GM21423 (cell line): ENCODE measurements around the gene GJC2.
"Not testable (repeated sequence)": the region's sequence is repeated elsewhere in the genome, so short reads cannot be mapped to it uniquely, and the experiment has no call there.

Experiments
- ATAC-seq: cut with Tn5 transposase; IDR thresholded peaks from one replicate; pipeline ENCODE4 v1.9.1; 2021; ENCODE audit warnings: mild to moderate bottlenecking, moderate library complexity; ENCODE audit not compliant: unreplicated experiment

GJC2 gene

GRCh38 chr1:228170666-228171065 is 20.9 kb downstream of the GJC2 start:
- no peak for ATAC-seq

DNA sequence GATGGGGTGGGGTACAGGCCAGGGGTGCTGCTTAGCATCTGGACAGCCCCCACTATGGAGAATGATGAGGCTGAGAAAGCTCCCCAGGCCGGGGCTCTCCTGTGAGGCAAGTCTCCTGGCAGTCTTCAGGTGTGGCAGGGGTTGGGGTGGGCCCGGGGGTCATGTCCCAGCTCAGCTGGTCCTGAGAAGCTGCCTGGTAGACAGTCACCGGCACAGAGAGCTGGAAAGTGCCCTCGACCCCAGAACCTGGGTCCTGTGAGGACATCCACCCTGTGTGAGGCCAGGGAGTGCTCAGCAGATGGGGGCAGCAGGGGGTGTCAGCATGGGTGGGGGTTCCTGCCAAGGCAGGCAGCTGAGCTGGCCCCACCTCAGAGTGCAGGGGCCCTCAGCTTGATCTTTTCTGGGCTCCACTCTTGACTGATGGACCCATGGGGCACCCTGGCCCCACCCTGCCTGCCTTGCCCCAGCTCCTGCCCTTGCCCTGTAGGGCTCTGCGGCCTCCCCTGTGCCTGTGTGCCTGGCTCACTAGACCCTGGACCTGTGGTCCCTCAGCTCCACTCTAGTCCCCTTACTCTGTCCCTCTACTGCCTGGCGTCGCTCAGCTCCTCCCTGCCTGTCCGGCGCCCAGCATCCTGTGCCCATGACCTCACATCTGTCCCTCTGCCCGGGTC is 21.6 kb downstream of the GJC2 start:
- no peak for ATAC-seq

DNA sequence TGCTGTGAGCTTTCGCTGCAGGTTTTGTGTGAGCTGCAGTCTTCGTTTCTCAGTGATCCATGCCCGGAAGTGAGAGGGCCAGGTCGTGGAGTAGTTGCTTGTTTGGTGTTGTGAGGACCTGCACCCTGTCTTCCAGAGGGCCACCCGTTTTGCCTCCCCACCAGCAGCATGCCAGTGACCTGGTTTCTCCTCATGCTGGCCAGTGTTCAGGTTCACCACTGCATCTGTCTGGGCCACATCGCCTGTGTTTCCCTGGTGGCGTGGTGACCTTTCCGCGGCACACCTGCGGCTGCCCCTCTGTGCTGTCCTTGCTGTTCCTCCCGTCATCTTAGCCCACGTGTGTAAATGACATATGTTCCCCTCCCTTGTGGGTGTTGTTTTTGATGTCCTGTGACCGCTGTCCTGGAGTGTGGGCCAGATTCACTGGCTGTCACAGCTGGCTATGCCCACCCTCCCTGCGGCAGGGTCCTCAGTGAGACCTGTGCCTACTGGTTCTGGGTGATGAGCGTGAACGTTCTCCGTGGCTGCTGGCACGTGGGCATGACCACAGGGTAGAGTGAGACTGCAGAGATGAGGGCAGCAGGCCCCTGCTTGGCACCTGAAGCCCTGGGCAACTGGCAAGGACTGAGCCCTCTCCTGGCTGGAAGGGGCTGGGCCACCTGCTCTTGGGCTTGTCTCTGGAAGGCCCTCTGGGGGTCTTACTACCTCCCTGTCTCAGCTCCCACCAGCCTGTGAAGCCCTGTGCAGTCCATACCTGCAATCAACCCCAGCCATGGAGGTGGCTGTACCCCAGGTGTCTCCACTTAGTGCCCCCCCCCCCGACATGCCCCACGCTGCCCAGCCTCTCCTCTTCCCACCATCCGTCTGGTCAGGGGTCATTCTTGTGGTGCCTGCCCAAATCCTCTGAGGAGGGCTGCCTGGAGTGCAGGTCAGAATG is 23.1 kb downstream of the GJC2 start:
- ATAC-seq, result no peak

GRCh38 chr1:228173528-228174481 is 24.1 kb downstream of the GJC2 start:
- ATAC-seq, result not testable (repeated sequence)

- no peak for ATAC-seq
These were observed 25.0 kb downstream of the GJC2 start for GRCh38 chr1:228174482-228175315.

GRCh38 chr1:228175316-228176023 is 25.7 kb downstream of the GJC2 start:
- ATAC-seq, result no peak

DNA sequence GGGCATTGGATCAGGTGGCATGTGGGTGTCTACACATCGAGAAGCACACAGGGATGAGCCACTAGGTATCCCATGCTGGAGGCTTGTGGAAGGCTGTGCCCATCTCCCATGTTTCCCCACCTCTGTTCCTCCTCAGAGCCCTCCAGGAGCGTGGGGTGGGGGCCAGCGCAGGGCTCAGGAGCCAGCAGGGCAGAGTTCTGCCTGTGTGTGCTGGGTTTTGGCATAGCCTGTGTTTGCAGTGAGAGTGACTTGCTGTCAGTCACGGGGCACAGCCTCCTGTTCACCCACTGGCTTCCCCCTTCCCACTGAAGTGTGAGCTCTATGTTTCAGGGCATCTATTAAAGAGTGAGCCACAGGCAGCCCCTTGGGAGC is 26.3 kb downstream of the GJC2 start:
- no peak for ATAC-seq

DNA sequence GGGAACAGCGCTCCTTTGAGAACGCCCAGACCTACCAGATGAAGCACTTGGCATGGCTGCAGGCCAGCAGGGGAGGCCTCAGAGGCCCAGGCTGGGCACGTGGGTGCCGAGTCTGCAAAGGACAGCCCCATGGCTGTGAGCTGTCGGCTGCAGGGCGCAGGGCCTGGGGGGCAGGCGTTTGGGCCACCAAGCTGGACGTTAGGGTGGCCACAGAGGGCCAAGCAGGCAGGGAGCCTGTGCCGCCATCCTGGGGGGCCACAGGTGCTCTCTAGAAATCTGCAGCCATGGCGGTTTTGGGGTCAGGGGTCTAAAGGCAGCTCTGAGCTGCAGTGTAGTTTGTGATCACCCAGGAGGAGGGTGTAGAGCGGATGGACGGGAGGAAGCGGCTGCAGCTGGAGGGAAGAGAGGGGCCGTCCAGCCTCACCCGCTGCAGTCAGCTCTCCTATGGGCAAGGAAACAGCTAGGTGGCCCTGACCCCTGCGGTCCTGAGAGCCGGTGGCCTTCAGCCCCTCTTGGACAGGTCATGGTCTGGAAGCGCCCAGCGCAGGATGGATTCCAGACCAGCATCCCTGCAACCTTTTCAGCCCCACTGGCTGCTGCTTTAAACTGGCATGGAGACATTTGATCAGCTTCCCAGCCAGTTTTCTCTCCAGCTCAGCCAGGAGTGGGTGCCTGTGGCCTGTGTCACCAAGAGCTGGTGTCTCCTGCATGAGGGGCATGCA is 26.9 kb downstream of the GJC2 start:
- ATAC-seq, result no peak

DNA sequence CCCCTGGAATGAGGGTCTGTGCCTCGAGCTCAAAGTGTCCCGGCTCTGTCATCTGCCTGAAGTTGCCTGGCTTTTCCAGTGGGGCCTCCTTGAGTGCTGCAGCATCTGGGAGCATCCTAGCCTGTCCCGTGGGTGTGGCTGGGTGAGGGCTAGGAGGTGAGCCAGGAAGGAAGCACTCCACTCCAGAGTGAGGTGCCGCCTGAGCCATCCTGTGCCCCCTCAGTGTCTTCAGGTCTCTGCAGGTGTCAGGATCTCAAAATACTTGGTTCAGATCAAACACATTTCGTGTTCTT is 27.4 kb downstream of the GJC2 start:
- ATAC-seq, result no peak

DNA sequence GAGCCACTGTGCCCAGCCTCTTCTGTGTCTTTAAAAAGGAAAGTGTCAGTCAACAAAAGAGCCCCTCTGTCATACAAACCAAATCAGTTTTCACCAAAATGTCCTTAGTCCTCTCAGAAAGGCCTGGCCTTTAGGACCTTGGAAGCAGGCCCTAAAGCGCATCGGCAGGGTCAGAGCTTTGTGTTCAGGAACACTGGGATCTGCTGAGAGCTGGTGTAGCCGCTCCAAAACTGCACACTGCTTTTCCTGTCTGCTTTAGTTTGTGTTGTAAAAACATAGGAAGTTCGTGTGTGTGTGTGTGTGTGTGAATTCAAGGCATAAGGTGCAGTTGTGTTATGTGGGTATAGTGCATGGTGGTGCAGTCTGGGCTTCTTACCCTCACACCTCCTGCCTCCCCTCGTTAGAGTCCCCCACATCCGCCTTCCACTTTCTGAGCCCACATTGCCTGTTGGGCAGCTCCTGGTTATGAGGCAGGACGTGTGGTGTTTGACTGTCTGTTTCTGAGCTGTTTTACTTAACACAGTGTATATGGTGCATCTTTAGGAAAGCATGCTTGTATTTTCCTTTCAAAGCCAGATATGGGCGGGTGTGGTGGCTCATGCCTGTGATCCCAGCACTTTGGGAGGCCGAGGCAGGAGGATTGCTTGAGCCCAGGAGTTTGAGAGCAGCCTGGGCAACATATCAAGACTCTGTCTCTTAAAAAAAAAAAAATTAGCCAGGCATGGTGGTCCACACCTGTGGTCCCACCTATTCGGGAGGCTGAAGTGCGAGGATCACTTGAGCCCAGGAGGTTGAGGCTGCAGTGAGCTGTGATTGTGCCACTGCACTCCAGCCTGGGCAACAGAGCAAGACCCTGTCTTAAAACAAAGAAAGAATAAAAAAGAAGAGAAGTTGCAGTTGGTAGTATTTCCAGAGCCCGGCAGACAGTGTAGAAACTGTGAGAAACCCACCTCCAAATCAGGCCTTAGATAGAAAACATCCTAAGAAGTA is 28.3 kb downstream of the GJC2 start:
- no peak for ATAC-seq

GRCh38 chr1:228178737-228179684 is 29.3 kb downstream of the GJC2 start:
- ATAC-seq, result no peak

- ATAC-seq, result no peak
These were observed 30.7 kb downstream of the GJC2 start for GRCh38 chr1:228180271-228180958.

DNA sequence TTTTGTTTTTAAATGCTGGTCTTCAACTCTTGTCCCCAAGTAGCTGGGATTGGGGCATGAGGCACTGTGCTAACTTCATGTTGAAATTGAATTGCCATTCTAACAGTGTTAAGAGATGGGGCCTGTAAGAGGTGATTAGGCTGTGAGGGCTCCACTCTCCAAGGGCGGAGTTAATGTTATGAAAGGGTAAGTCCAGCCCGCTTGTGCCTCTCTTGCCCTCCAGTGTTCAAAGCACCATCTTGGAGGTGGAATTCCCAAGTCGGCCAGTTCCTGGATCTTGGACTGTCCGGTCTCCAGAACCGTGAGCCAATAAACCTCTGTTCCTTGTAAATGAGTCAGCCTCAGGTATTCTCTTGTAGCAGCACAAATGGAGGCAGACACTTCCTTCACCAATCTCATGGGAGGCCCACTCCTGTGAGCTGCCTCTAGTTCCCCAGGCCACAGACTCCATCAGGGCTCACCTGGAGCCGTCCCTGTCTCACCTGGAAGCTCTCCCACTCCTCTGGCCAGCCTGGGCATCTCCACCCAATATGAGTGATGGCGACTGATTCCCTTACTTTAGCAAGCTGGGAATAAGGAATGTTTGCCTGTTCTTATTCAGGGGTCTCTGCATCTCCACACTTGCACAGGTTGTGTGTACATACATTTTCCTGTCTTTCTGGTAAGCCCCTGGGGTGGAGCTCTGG is 31.4 kb downstream of the GJC2 start:
- no peak for ATAC-seq

DNA sequence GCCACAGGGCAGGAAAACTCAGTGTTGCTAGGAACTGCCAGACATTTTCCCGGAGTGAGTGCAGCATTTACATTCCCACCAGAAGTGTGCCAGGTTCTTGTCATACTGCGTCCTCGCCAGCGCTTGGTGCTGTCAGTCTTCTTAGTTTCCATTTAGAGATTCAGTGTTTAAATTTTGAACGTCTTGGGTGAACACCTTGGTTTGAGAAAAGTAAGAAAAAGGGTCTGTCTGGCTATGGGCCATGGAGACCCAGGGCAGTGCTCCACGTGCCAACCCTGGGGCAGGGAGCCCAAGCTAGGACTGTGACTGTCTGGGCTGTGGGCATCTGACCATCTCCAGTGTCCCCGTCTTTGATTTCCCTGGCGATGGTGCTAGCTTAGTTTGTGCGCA is 31.9 kb downstream of the GJC2 start:
- ATAC-seq, result no peak

DNA sequence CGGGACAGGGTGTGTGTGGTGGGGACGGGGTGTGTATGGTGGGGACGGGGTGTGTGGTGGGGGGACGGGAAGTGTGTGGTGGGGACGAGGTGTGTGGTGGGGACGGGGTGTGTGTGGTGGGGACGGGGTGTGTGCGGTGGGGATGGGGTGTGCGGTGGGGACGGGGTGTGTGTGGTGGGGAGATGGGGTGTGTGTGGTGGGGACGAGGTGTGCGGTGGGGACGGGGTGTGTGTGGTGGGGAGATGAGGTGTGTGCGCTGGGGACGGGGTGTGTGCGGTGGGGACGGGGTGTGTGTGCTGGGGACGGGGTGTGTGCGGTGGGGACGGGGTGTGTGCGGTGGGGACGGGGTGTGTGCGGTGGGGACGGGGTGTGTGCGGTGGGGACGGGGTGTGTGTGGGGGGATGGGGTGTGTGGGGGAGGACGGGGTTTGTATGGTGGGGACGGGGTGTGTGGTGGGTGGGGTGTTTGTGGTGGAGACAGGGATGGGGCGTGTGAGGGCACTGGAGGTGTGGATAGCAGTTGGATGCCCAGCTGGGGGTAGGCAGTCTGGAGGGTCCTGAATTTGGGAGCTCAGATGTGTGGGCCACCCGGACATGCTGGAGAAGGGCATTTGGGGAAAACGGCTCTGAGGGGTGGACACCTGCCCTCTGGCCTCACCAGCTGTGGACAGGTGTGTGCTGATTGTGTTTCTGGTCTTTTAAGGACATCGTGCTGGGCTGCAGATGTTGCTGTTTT is 32.7 kb downstream of the GJC2 start:
- no peak for ATAC-seq
